T-helper 22 cell (primary cell): ENCODE measurements around the gene ZNF230.
A peak's percentile ranks its signal among the peaks of the same experiment; 100 is the strongest.

Source experiments
- DNase-seq: peaks from one replicate; pipeline ENCODE4 v3.0.0-alpha.2; 2020; ENCODE audit warnings: low read depth

Gene ZNF230

DNA sequence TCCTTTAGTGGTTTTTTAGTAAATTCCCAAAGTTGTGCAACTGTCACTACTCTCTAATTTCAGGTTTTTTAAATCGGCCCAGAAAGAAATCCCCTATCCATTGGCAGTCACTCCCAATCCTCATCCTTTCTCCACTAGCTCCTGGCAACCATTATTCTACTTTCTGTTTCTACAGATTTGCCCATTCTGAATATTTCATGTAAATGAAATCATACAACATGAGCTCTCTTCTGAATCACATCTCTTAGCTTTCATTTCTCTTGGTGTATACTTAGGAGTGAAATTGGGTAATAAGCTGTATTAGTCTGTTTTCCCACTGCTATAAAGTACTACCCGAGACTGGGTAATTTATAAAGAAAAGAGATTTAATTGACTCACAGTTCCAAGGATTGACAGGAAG, 39.4 kb downstream of the ZNF230 start:
- no peak for DNase-seq

DNA sequence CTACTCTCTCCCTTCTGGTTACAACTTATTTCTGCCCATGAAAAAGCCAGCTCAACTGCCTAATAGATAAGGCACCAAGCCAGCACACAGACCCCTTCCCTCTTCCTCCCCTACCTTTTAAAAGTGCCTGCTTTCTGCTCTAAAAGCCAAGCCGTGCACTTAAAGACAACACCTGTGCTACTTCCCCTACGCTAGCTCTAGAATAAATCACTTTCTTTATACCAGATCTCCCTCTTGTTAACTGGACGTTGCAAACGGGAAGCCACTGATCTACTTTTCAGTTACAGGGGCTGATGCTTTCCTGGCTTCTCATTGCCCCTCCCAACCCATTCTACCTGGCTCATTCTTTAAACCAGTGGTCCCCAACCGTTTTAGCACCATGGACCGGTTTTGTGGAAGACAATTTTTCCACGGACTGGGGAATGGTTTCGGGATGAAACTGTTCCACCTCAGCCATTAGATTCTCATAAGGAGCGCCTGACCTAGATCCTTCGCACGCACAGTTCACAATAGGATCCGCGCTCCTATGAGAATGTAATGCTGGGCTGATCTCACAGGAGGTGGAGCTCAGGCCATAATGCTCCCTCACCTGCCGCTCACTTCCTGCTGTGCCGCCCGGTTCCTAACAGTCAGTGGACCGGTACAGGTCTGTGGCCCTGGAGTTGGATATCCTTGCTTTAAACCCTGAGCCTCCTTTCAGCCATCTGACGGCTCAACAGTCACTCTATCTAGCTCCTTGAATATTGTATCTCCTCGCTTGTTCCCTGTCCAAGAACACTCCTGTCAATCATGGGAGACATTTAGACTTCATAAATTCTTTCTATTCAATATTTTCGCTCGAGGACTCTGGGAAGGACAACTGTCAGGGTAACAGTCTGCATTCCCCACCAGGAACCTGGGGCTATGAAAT, 48.2 kb downstream of the ZNF230 start:
- no peak for DNase-seq

DNA sequence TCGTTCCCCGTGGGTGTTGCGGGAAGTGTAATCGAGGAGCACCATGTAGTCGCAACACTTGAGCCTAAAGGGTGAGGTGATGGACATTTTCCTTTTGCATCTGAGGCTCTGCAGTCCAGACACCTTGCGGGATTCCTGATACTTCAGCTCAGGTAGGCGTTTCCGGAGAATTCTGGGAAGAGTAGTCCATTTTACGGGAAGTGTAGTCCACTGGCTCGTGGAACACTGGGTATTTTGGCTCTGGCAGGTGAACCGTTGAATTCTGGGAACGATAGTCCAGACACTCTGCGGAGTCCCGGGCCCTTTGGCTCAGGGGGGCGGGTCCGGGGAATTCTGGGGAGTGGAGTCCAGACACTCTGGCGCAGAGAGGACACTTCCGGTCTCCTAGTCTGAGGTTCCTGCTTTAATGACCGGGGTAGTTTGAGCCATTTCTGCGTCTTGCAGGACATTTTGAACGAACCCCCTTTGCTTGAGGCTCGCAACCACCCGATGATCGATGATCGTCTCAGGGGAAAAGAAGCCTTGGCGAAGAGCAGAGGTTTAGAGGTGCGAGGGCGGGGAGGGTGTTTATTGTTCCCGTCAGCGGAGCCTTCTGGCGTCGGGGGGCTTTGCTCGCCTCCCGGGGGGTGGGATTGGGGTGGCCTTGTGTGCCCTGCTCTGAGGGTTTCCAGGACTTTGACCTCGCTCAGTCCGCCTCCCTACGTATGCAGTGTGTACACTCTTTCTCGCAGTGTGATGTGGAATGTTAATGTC, 49.1 kb downstream of the ZNF230 start, which contains the start of gene ZNF223:
TSS of gene ZNF223 (plus strand) at position 387 of the 753 bp plus-strand sequence. CDS start 3,141 bp downstream, outside the sequence.
- DNase-seq = peak; percentile 32

DNA sequence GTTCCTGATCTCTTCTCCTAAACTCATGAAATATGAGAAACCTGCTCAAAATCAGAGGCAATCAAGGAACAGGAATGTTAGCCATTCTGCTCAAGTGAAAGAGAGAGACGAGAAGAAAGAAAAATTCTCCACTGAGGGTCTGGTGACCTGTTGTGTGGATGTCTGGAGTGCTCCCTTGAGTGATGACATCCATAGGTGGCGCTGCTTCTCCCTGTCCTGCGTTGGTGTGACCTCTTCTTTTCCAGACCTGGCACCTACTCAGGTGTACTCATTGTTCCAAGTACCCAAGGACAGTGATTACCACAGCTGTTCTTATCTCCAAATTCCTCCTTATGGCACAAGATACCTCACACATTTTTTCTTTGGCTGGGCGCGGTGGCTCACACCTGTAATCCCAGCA, 53.1 kb downstream of the ZNF230 start:
- DNase-seq = no peak

DNA sequence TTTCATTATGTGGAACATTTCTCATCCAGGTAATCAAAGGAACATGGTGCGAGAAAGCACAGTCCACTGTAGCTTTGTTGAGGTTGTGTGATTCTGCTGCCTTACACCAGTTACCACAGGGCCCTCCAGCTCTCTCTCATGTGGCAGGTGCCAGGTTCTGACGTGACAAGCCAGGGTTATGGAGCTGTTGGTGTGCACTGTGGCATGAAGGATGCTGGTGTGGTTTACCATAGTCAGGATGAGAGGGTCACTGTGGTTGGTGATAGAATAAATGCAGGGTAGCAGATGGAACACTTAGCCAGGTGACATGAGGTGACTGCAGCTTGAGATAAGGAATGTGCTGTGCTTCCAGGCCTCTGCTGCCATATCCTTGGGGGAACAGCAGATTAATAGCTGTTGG, 56.5 kb downstream of the ZNF230 start:
- no peak for DNase-seq

DNA sequence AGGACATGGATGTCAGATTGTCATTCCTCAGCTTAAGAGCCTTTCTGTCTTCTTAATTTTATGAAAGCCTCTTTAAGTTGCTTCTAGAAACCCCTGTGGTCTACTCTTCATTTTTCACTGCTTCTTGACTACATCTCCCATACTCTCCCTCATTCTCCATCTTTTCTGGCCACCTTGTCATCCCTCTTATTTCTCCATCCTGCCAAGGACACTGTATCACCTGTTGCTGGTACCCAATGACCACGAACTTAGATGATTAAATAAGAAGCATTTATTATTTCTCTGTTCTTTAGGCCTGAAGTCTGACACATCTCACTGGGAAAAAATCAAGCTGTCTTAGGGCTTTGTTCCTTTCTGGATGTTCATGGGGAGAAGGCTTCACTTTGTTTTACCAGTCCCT, 58.3 kb downstream of the ZNF230 start:
- DNase-seq = no peak
